Gastroesophageal sphincter (tissue), 4 donors: ENCODE data around the gene LRP11. TPM values are rescaled to one million over a fixed set of nuclear protein-coding genes. Genes with fewer than 3 reads are reported as not detected.
"Not testable (repeated sequence)": the region's sequence is repeated elsewhere in the genome, so short reads cannot be mapped to it uniquely, and the experiment has no call there.

ENCODE experiments used
- ATAC-seq: fragments of 150-250 bp; one replicate; pipeline ENCODE4 v1.9.1; 2016; ENCODE audit warnings: mild to moderate bottlenecking, moderate library complexity
- H3K27ac ChIP-seq, 4 donors: fragments of 200-600 bp; sonication (generic) in 3 of 4; 1 replicate in 3 of 4; 2 replicates in 1 of 4; pipeline ENCODE4 v1.5.1; 2016 to 2019
- H3K27me3 ChIP-seq: fragments of 200-600 bp; sonication (generic); one replicate; pipeline ENCODE4 v1.5.1; 2019
- H3K36me3 ChIP-seq, 2 donors: fragments of 200-600 bp; sonication (generic); one replicate each; pipeline ENCODE4 v1.5.1; 2019; ENCODE audit warnings: control low read depth in 1 of 2
- H3K4me1 ChIP-seq, 3 donors: fragments of 200-600 bp; sonication (generic); 1 replicate in 2 of 3; 2 replicates in 1 of 3; pipeline ENCODE4 v1.5.1; 2016 to 2019; ENCODE audit warnings: control low read depth in 2 of 3
- H3K4me3 ChIP-seq, 2 donors: fragments of 200-600 bp; sonication (generic); one replicate each; pipeline ENCODE4 v1.5.1; 2019; ENCODE audit warnings: mild to moderate bottlenecking in 1 of 2, moderate library complexity in 1 of 2
- H3K9me3 ChIP-seq, 3 donors: fragments of 200-600 bp; sonication (generic); one replicate each; pipeline ENCODE4 v1.5.1; 2017 to 2019; ENCODE audit warnings: control low read depth in 2 of 3
- CTCF ChIP-seq, 4 experiments: fragments of 200-600 bp in 2 of 4; fragments of 450-650 bp in 2 of 4; sonication (generic) in 1 of 4; IDR thresholded peaks; one replicate each; pipeline ENCODE4 v1.5.1; 2017 to 2019; ENCODE audit warnings: antibody characterized with exemption in 4 of 4, mild to moderate bottlenecking in 2 of 4, moderate library complexity in 2 of 4
- EP300 ChIP-seq: sonication (generic); formaldehyde crosslinking; IDR thresholded peaks from one replicate; pipeline ENCODE4 v1.6.1; 2017; ENCODE audit warnings: antibody characterized with exemption, mild to moderate bottlenecking
- POLR2A ChIP-seq, 2 donors: fragments of 450-650 bp; IDR thresholded peaks; one replicate each; pipeline ENCODE4 v1.6.1; 2017; ENCODE audit warnings: antibody characterized with exemption in 2 of 2, mild to moderate bottlenecking in 2 of 2, moderate library complexity in 1 of 2
- POLR2AphosphoS5 ChIP-seq: sonication (generic); formaldehyde crosslinking; IDR thresholded peaks from one replicate; pipeline ENCODE4 v1.6.1; 2017; ENCODE audit warnings: antibody characterized with exemption
- WGBS, 2 donors: methylation state at CpG; one replicate each; pipeline ENCODE4 v1.1.5; 2018; ENCODE audit warnings: low coverage in 1 of 2; 5-methylcytosine and 5-hydroxymethylcytosine counted together
- total RNA-seq, 4 donors: library from RNA; depleted of rRNA; stranded (reverse); fragments of >200 nt; gene quantifications; one replicate each; pipeline ENCODE4 v1.1.0, GENCODE V29; 2016

The LRP11 gene
- total RNA-seq, 4 donors from 2014 or later = 17.9 to 33.3 (median 29.6) TPM

GRCh38 chr6:149867876-149868640 is 3.9 kb upstream of the LRP11 start:
- ATAC-seq = no peak
- no peaks in the 10 kb centered on the region for H3K27me3 ChIP-seq
- H3K4me3 ChIP-seq = no peak overlapping the region
- 49 to 78% methylated on average over 2 of the region's 4 CpGs for WGBS, 2 donors
- H3K36me3 ChIP-seq = no peaks in the 10 kb centered on the region
- no peaks in the 10 kb centered on the region for H3K9me3 ChIP-seq
- peaks cover 0 to 11% (median 0%) of the 10 kb centered on the region in 3 donors for H3K4me1 ChIP-seq
- no peak overlapping the region for H3K27ac ChIP-seq
- no peak for TF ChIP-seq POLR2AphosphoS5
- TF ChIP-seq POLR2A (IDR thresholded peaks at IDR 0.05) = no peak
- no peak for TF ChIP-seq EP300
- no peak for TF ChIP-seq CTCF (IDR thresholded peaks at IDR 0.05)

GRCh38 chr6:149864578-149865535 is 698 bp upstream of the LRP11 start:
- no peaks in the 10 kb centered on the region for H3K27me3 ChIP-seq
- peak overlapping the region; percentile 72 to 95 (median 93) for H3K27ac ChIP-seq
- peaks cover 0 to 38% (median 5%) of the 10 kb centered on the region in 3 donors for H3K4me1 ChIP-seq
- peak; percentile 44 for ATAC-seq
- WGBS, 2 donors = 18 to 23% methylated on average over 10 to 14 of the region's 23 CpGs
- peak overlapping the region; percentile 52 to 87 for H3K4me3 ChIP-seq
- H3K9me3 ChIP-seq = no peaks in the 10 kb centered on the region
- H3K36me3 ChIP-seq = no peaks in the 10 kb centered on the region
- no peak for TF ChIP-seq EP300
- peak; percentile 54 to 75 (median 71) for TF ChIP-seq CTCF (IDR thresholded peaks at IDR 0.05)
- no peak for TF ChIP-seq POLR2AphosphoS5
- TF ChIP-seq POLR2A (IDR thresholded peaks at IDR 0.05) = no peak

- H3K4me1 ChIP-seq = peaks cover 0 to 38% (median 5%) of the 10 kb centered on the region in 3 donors
- H3K9me3 ChIP-seq = no peaks in the 10 kb centered on the region
- ATAC-seq = peak; percentile 59
- no peak for TF ChIP-seq EP300
- TF ChIP-seq CTCF (IDR thresholded peaks at IDR 0.05) = no peak
- TF ChIP-seq POLR2AphosphoS5 = peak; percentile 52
- peak in 1 of 2 donors; percentile 44 for TF ChIP-seq POLR2A (IDR thresholded peaks at IDR 0.05)
- no peaks in the 10 kb centered on the region for H3K27me3 ChIP-seq
- WGBS, 2 donors = 1 to 6% methylated on average over 3 to 15 of the region's 69 CpGs
- peak overlapping the region; percentile 72 to 95 (median 93) for H3K27ac ChIP-seq
- peak overlapping the region; percentile 52 to 87 for H3K4me3 ChIP-seq
- no peaks in the 10 kb centered on the region for H3K36me3 ChIP-seq
Measured at GRCh38 chr6:149862922-149863697, 1.0 kb downstream of the LRP11 start.

- Histone ChIP-seq H3K4me3 (peak overlapping the region; percentile 52 to 87), H3K27ac (peak overlapping the region; percentile 72 to 95 (median 93)), H3K4me1 (peaks cover 0 to 38% (median 5%) of the 10 kb centered on the region in 3 donors)
- 89 to 100% methylated on average over 1 to 10 of the region's 12 CpGs for WGBS, 2 donors
- not testable (repeated sequence) for H3K27me3 ChIP-seq, H3K36me3 ChIP-seq, H3K9me3 ChIP-seq, ATAC-seq
Measured at GRCh38 chr6:149862424-149862738, 1.8 kb downstream of the LRP11 start.
